Right cardiac atrium (tissue), 5 donors: ENCODE measurements around the gene HSPE1. TPM values are rescaled to one million over a fixed set of nuclear protein-coding genes. Genes with fewer than 3 reads are reported as not detected.

Source experiments
- ATAC-seq, 2 donors: fragments of 200-7000 bp; cut with Tn5 transposase; one replicate each; pipeline versions ENCODE4 v1.8.0 to v1.9.1; 2020; ENCODE audit warnings: moderate library complexity in 2 of 2, mild to moderate bottlenecking in 1 of 2
- DNase-seq, 3 donors: peaks; one replicate each; pipeline ENCODE4 v3.0.0-alpha.2; 2020
- H3K27ac ChIP-seq: one replicate; pipeline ENCODE4 v1.5.1; 2013; ENCODE audit warnings: mild to moderate bottlenecking, low read length, control low read depth, moderate library complexity
- H3K27me3 ChIP-seq: one replicate; pipeline ENCODE4 v1.6.1; 2013; ENCODE audit not compliant: control insufficient read depth, insufficient read depth
- H3K4me1 ChIP-seq: one replicate; pipeline ENCODE4 v1.6.1; 2013; ENCODE audit warnings: low read length; ENCODE audit not compliant: control insufficient read depth, insufficient read depth
- H3K4me3 ChIP-seq: one replicate; pipeline ENCODE4 v1.5.1; 2013; ENCODE audit warnings: low read length, control low read depth
- H3K9me3 ChIP-seq: one replicate; pipeline ENCODE4 v1.6.1; 2013; ENCODE audit warnings: low read length; ENCODE audit not compliant: control insufficient read depth
- WGBS: extraction: QIAGEN DNeasy Blood & Tissue Kit; methylation state at CpG from one replicate; pipeline ENCODE4 v1.1.7; 2013; 5-methylcytosine and 5-hydroxymethylcytosine counted together
- intact Hi-C, 4 donors: fragments of 100-400 bp; cut with DNase I; formaldehyde crosslinking; loops; one replicate each; pipeline versions ENCODE4 v1.11.0 to v1.14.0; 2022 to 2023
- polyA plus RNA-seq: library from polyadenylated mRNA; stranded (reverse); fragments of 200-250 nt; gene quantifications from one replicate; pipeline ENCODE4 v1.2.3, GENCODE V29; 2013
- total RNA-seq, 4 donors: library from RNA; stranded (reverse); fragmentation: NEBNext Ultra II Directional; extraction: Animal tissue kit (Norgen Biotek cat#: 25700); gene quantifications; one replicate each; pipeline ENCODE4 v1.2.1, GENCODE V29; 2021
- donor health status: healthy with polysubstance abuse.
- donor health status: DM: no; HTN: yes; CAD: no.
- donor health status: DM: no; HTN: no; CAD: no.
- donor health status: DM: no; HTN: yes; CAD: no; lungs with severe emphysema.
- donor health status: DM: yes; HTN: yes; CAD: no.

The HSPE1 gene
- total and polyA plus RNA-seq, 5 donors = 96.3 to 253 (median 153) TPM

- no peak for ATAC-seq
- no peaks in the 10 kb centered on the region for H3K27me3 ChIP-seq
- peak overlapping the region; percentile 91 for H3K27ac ChIP-seq
- H3K4me1 ChIP-seq = peaks cover 4% of the 10 kb centered on the region
- H3K4me3 ChIP-seq = peak overlapping the region; percentile 81
- no peak for DNase-seq
- intact Hi-C loops = loop anchor here in 3 of 4 donors (10.0 kb wide), 2 partner anchors 84 to 94 kb away; no protein-coding TSS in a partner anchor
- no peaks in the 10 kb centered on the region for H3K9me3 ChIP-seq
- 14% methylated on average over 14 of the region's 14 CpGs for WGBS
Measured at GRCh38 chr2:197498235-197498936, 1.8 kb upstream of the HSPE1 start.

DNA sequence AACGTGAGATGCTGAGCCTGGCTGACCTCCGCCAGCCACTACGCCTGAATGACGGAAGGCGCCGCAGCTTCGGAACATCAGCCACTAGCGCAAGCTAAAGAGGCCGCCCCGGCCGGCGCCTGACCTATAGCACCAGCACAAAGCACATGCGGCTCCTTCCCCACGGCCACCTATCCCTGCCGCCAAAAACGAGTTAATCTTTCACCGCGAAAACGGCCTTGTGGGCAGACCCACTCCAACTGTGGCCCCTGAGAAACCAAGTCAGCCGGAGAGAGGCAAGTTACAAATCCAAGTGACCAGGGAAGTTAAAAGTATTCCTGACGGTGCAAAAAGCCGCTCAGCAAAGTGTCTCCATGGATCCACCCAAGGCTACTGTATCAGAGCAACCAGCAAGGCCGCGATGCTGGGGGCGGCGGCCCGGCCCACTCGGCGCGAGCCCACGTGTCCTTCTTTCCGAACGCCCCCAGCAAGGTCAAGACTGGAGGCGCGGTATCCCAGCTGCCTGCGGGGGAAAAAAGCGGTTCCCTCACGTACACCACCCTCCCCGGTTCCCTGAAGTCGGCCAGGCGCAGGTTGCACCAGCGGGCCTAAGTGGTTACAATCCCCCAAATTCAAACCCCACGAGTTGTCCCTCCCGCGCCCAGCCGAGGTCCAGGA lies 1.1 kb upstream of the HSPE1 start:
- DNase-seq = peak; percentile 65 to 85 (median 81)
- Histone ChIP-seq H3K4me1 (peaks cover 4% of the 10 kb centered on the region), H3K9me3 (no peaks in the 10 kb centered on the region), H3K27ac (peak overlapping the region; percentile 91), H3K4me3 (peak overlapping the region; percentile 81), H3K27me3 (no peaks in the 10 kb centered on the region)
- peak; percentile 23 to 56 for ATAC-seq
- intact Hi-C loops = loop anchor here in 3 of 4 donors (10.0 kb wide), 2 partner anchors 84 to 94 kb away; no protein-coding TSS in a partner anchor
- WGBS = under 1% methylated on average over 46 of the region's 46 CpGs

DNA sequence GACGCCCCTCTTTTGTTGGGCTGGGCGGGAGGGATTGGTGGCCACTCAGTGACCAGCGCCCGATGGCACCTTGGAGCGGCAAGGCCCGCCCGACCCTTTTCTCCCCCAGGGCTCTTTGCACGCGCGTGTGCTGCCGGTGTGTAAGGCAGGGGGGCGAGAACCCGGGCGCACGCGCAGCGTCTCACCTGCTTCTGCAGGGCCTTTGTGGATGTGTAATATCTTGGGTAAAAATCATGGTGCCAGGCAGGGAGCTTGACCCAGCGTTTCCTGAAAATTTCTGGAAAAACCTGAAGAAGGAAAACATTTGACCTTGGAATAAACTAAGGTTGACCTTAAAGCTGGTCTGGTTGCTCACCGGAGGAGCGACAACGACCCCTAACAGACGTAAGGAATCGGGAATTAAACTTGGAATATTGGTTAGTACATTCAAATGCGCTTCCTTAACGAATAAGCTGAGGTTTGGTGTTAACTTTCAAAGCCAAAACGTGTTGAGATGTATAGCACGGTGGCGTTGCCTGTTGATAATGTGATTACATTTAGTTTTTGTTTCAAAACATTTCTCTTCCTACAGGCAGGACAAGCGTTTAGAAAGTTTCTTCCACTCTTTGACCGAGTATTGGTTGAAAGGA lies 438 bp downstream of the HSPE1 start:
- H3K27ac ChIP-seq = peak overlapping the region; percentile 91
- intact Hi-C loops = no loop called here
- peaks cover 4% of the 10 kb centered on the region for H3K4me1 ChIP-seq
- under 1% methylated on average over 30 of the region's 30 CpGs for WGBS
- peak; percentile 1 to 19 for ATAC-seq
- H3K4me3 ChIP-seq = peak overlapping the region; percentile 72
- H3K9me3 ChIP-seq = no peaks in the 10 kb centered on the region
- H3K27me3 ChIP-seq = no peaks in the 10 kb centered on the region
- no peak for DNase-seq

GRCh38 chr2:197502201-197502600 lies 2.0 kb downstream of the HSPE1 start:
- ATAC-seq = no peak
- Histone ChIP-seq H3K4me1 (peaks cover 2% of the 10 kb centered on the region), H3K9me3 (no peaks in the 10 kb centered on the region), H3K4me3 (no peak overlapping the region), H3K27ac (no peak overlapping the region), H3K27me3 (no peaks in the 10 kb centered on the region)
- DNase-seq = no peak
- intact Hi-C loops = no loop called here
- WGBS = 60% methylated on average over 4 of the region's 4 CpGs

DNA sequence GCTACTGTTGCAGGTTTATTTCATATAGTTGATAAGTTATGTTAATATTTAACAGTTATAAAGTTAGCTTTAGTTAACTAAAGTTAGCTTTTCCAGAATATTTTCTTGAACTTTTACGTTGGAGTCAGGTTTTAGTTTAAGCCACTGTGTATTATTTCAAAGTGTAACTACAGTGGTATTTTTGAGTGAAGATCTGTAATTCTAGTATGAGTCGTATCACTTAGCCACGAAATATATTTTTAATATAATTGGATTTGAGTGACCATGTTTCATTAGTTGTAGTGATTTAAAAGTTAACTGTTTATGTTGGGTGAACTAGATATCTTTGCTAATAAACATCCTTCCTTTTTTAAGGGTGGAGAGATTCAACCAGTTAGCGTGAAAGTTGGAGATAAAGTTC lies 2.5 kb downstream of the HSPE1 start:
- DNase-seq = no peak
- no peak for ATAC-seq
- Histone ChIP-seq H3K9me3 (no peaks in the 10 kb centered on the region), H3K4me3 (no peak overlapping the region), H3K4me1 (peaks cover 2% of the 10 kb centered on the region), H3K27me3 (no peaks in the 10 kb centered on the region), H3K27ac (no peak overlapping the region)
- intact Hi-C loops = no loop called here
- 81% methylated on average over 4 of the region's 4 CpGs for WGBS

GRCh38 chr2:197504000-197504399 lies 3.8 kb downstream of the HSPE1 start:
- no peaks in the 10 kb centered on the region for H3K27me3 ChIP-seq
- ATAC-seq (no peak), DNase-seq (no peak)
- WGBS = 97% methylated on average over 2 of the region's 2 CpGs
- H3K27ac ChIP-seq = no peak overlapping the region
- peaks cover 2% of the 10 kb centered on the region for H3K4me1 ChIP-seq
- H3K9me3 ChIP-seq = no peaks in the 10 kb centered on the region
- intact Hi-C loops = no loop called here
- H3K4me3 ChIP-seq = no peak overlapping the region

DNA sequence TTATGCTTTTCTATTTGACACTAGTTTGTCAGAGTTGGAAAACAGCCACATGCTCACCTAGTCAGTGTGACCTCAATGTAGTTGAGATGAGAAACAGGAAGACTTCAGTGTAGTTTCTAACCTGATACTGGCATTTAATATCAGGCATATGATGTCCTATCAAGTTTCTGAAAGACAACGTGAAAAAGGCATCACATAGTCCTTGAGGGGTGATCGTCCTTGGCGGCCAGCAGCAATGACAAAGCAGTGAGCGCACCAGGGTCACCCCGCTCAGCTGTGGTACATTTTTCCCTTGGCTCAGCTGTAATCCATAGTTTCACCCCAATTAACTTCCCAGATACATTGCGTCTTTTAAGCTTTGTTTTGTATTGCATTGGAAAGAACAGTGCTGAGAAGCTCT lies 4.3 kb downstream of the HSPE1 start:
- 89% methylated on average over 6 of the region's 6 CpGs for WGBS
- ATAC-seq = no peak

DNA sequence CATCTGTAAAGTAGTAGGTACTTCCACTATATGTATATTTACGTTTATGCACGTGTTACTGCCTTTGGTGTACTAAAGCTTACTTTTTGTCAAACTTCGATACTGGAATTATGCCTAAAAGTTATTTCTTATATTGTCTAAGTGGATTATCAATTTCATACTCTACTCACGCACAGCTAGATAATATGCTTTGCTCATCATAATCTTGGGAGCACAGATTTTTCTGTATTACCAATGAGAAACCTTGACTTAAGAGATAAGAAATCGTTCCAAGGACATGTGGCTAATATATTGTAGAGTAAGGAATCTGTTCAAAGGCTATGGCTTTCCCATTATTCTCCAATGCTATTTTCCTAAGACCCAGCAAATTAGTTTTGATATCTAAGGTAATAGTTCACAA lies 6.5 kb downstream of the HSPE1 start:
- H3K27me3 ChIP-seq = no peaks in the 10 kb centered on the region
- peaks cover 2% of the 10 kb centered on the region for H3K4me1 ChIP-seq
- H3K4me3 ChIP-seq = no peak overlapping the region
- H3K27ac ChIP-seq = no peak overlapping the region
- ATAC-seq (no peak), DNase-seq (no peak)
- intact Hi-C loops = no loop called here
- H3K9me3 ChIP-seq = no peaks in the 10 kb centered on the region
- WGBS = 91% methylated on average over 5 of the region's 5 CpGs

More for the DNA sequence above, 4.3 kb downstream of the HSPE1 start:
- no peaks in the 10 kb centered on the region for H3K27me3 ChIP-seq
- no peak overlapping the region for H3K4me3 ChIP-seq
- intact Hi-C loops = no loop called here
- no peak overlapping the region for H3K27ac ChIP-seq
- no peaks in the 10 kb centered on the region for H3K9me3 ChIP-seq
- H3K4me1 ChIP-seq = peaks cover 2% of the 10 kb centered on the region
- no peak for DNase-seq

GRCh38 chr2:197513915-197514314 lies 13.7 kb downstream of the HSPE1 start:
- Histone ChIP-seq H3K9me3 (no peaks in the 10 kb centered on the region), H3K27ac (no peak overlapping the region)
- intact Hi-C loops = no loop called here

GRCh38 chr2:197514754-197515153 lies 14.6 kb downstream of the HSPE1 start:
- WGBS = 57% methylated on average over 3 of the region's 3 CpGs
- Histone ChIP-seq H3K9me3 (no peaks in the 10 kb centered on the region), H3K4me3 (peak overlapping the region; percentile 71), H3K27me3 (no peaks in the 10 kb centered on the region), H3K4me1 (no peaks in the 10 kb centered on the region), H3K27ac (peak overlapping the region; percentile 72)
- ATAC-seq = no peak
- no peak for DNase-seq
- intact Hi-C loops = no loop called here

More at GRCh38 chr2:197513915-197514314, 13.7 kb downstream of the HSPE1 start:
- Histone ChIP-seq H3K4me3 (no peak overlapping the region), H3K4me1 (no peaks in the 10 kb centered on the region), H3K27me3 (no peaks in the 10 kb centered on the region)
- DNase-seq = no peak
- ATAC-seq = no peak
- whole genome bisulfite sequencing = 83% methylated on average over 5 of the region's 5 CpGs

DNA sequence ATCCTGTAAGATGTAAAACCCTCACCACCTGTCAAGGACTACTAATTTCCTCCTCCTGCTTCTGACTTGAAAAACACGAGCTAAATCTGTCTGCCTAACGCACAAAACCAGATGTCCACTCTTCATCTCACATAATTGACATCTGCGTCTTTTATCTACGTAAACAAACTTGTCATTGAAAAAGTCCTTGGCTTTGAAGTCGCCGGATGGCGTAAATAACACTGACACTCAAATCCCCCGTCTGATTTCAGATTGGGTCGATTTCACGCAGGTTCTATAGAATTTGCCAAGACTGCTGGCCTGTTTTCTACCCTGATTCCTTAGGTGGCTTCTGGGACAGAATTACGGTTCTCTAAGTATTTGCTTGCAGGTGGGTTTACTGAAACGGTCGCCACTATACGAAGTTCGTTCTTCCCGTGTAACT lies 15.1 kb downstream of the HSPE1 start:
- Histone ChIP-seq H3K4me3 (peak overlapping the region; percentile 71), H3K27me3 (no peaks in the 10 kb centered on the region), H3K27ac (peak overlapping the region; percentile 72), H3K9me3 (no peaks in the 10 kb centered on the region), H3K4me1 (no peaks in the 10 kb centered on the region)
- WGBS = 0% methylated on average over 16 of the region's 16 CpGs
- intact Hi-C loops = no loop called here
- ATAC-seq = no peak
- no peak for DNase-seq
